PC-9 (cell line): ENCODE results near the gene IMPG1. TPM values are rescaled to one million over a fixed set of nuclear protein-coding genes. Genes with fewer than 3 reads are reported as not detected.

Experiments
- BruUV-seq: library from RNA; stranded (reverse); fragments of 400-500 nt; replicated peaks from 2 replicates; lab custom pipeline; 2021; lab: Mats Ljungman, UMichigan
- CTCF ChIA-PET: fragments of 300-600 bp; sonication (Branson Sonifier 250); formaldehyde crosslinking; loops from one replicate; lab custom pipeline; 2022; ENCODE audit warnings: antibody characterized with exemption; lab: Charles Lee
- POLR2A ChIA-PET: fragments of 300-600 bp; sonication (Branson Sonifier 250); formaldehyde crosslinking; loops from one replicate; lab custom pipeline; 2022; ENCODE audit warnings: antibody characterized with exemption; ENCODE audit not compliant: unreplicated experiment; lab: Charles Lee
- DNase-seq, 2 experiments: peaks; one replicate each; pipeline versions ENCODE4 v3.0.0 to v3.0.0-alpha.2; 2015 to 2022; ENCODE audit warnings: mixed read lengths in 1 of 2
- H2AFZ ChIP-seq: fragments of 200-600 bp; sonication (generic); 2 replicates; pipeline ENCODE4 v1.8.1; 2017; ENCODE audit warnings: antibody characterized with exemption
- H3F3A ChIP-seq: fragments of 200-600 bp; sonication (generic); 2 replicates; pipeline ENCODE4 v1.8.1; 2017; ENCODE audit warnings: antibody characterized with exemption, mild to moderate bottlenecking, low read depth; ENCODE audit not compliant: insufficient read depth
- H3K27ac ChIP-seq: fragments of 200-600 bp; sonication (generic); 2 replicates; pipeline ENCODE4 v1.6.1; 2016; ENCODE audit warnings: mixed run types
- H3K27me3 ChIP-seq: fragments of 200-600 bp; sonication (generic); 2 replicates; pipeline ENCODE4 v1.6.1; 2016; ENCODE audit warnings: low read depth, mixed run types; ENCODE audit not compliant: insufficient read depth
- H3K36me3 ChIP-seq: fragments of 200-600 bp; sonication (generic); 2 replicates; pipeline ENCODE4 v1.6.1; 2016; ENCODE audit warnings: low read depth, mixed run types
- H3K4me1 ChIP-seq: fragments of 200-600 bp; sonication (generic); replicated peaks from 2 replicates; pipeline ENCODE4 v1.6.1; 2016; ENCODE audit warnings: mixed run types; ENCODE audit not compliant: insufficient read depth
- H3K4me2 ChIP-seq: fragments of 200-600 bp; sonication (generic); 2 replicates; pipeline ENCODE4 v1.6.1; 2017; ENCODE audit warnings: mixed run types
- H3K4me3 ChIP-seq: fragments of 200-600 bp; sonication (generic); 2 replicates; pipeline ENCODE4 v1.6.1; 2016; ENCODE audit warnings: mixed run types
- H3K79me2 ChIP-seq: fragments of 200-600 bp; sonication (generic); 2 replicates; pipeline ENCODE4 v1.6.1; 2017; ENCODE audit warnings: low read depth, mixed run types
- H3K9me2 ChIP-seq: fragments of 200-600 bp; sonication (generic); 2 replicates; pipeline ENCODE4 v1.8.1; 2017; ENCODE audit warnings: mild to moderate bottlenecking; ENCODE audit not compliant: insufficient read depth
- H3K9me3 ChIP-seq: fragments of 200-600 bp; sonication (generic); 2 replicates; pipeline ENCODE4 v1.8.1; 2016; ENCODE audit warnings: low read depth; ENCODE audit not compliant: insufficient read depth
- H4K20me1 ChIP-seq: fragments of 200-600 bp; sonication (generic); 2 replicates; pipeline ENCODE4 v1.8.1; 2017; ENCODE audit not compliant: insufficient read depth
- CTCF ChIP-seq: fragments of 200-600 bp; sonication (generic); conservative IDR thresholded peaks from 2 replicates; pipeline ENCODE4 v1.6.1; 2017; ENCODE audit warnings: mixed run types, antibody characterized with exemption, mild to moderate bottlenecking, moderate library complexity
- EZH2 ChIP-seq: fragments of 200-600 bp; sonication (generic); IDR thresholded peaks from 2 replicates; pipeline ENCODE4 v1.8.0; 2017; ENCODE audit warnings: antibody characterized with exemption, low read depth
- intact Hi-C: fragments of 100-400 bp; cut with micrococcal nuclease; formaldehyde crosslinking; loops from one replicate; pipeline ENCODE4 v1.10.0; 2022; ENCODE audit not compliant: unreplicated experiment
- total RNA-seq: library from RNA; stranded (reverse); gene quantifications from 2 replicates; pipeline ENCODE4 v1.2.3, GENCODE V29; 2021

Gene IMPG1
- total RNA-seq, 1 experiment from 2014 or later: not detected

GRCh38 chr6:75876152-75876551 is 196.3 kb downstream of the IMPG1 start:
- ChIA-PET POLR2A (no interaction called here), CTCF (no interaction called here)
- H4K20me1 ChIP-seq: no peaks in the 10 kb centered on the region
- no peak overlapping the region for H2AFZ ChIP-seq
- no peaks in the 10 kb centered on the region for H3K79me2 ChIP-seq
- TF ChIP-seq CTCF (no peak), EZH2 (no peak)
- H3K27me3 ChIP-seq: no peaks in the 10 kb centered on the region
- no peaks in the 10 kb centered on the region for H3K9me2 ChIP-seq
- no peaks in the 10 kb centered on the region for H3K9me3 ChIP-seq
- no peaks in the 10 kb centered on the region for H3K4me1 ChIP-seq
- H3K27ac ChIP-seq: no peak overlapping the region
- peaks cover 12% of the 10 kb centered on the region for H3K36me3 ChIP-seq
- H3K4me3 ChIP-seq: no peak overlapping the region
- H3K4me2 ChIP-seq: no peak overlapping the region
- H3F3A ChIP-seq: no peaks in the 10 kb centered on the region
- intact Hi-C loops: no loop called here
- DNase-seq: no peak
- BruUV-seq: no TSS peak

GRCh38 chr6:75874224-75874623 is 198.2 kb downstream of the IMPG1 start:
- intact Hi-C loops: no loop called here

More at GRCh38 chr6:75874224-75874623, 198.2 kb downstream of the IMPG1 start:
- Histone ChIP-seq H3K4me3 (no peak overlapping the region), H3K4me1 (no peaks in the 10 kb centered on the region), H3F3A (no peaks in the 10 kb centered on the region), H3K27me3 (no peaks in the 10 kb centered on the region), H4K20me1 (no peaks in the 10 kb centered on the region), H2AFZ (no peak overlapping the region), H3K79me2 (no peaks in the 10 kb centered on the region), H3K9me2 (no peaks in the 10 kb centered on the region), H3K4me2 (no peak overlapping the region), H3K27ac (no peak overlapping the region), H3K36me3 (peaks cover 5% of the 10 kb centered on the region; the same call in 1 of the 2 replicates), H3K9me3 (no peaks in the 10 kb centered on the region)
- POLR2A ChIA-PET: no interaction called here
- CTCF ChIA-PET: no interaction called here
- TF ChIP-seq EZH2 (no peak), CTCF (no peak)
- no peak for DNase-seq
- BruUV-seq: no TSS peak
